Ovary (tissue), 9 donors: ENCODE measurements around the gene GJD3. TPM values are rescaled to one million over a fixed set of nuclear protein-coding genes. Genes with fewer than 3 reads are reported as not detected.

Source experiments
- DNase-seq, 5 donors: peaks; one replicate each; pipeline ENCODE4 v3.0.0-alpha.2; 2019 to 2020
- H3K27ac ChIP-seq, 2 donors: fragments of 200-600 bp; one replicate each; pipeline versions ENCODE4 v1.5.1 to v1.8.0; 2019 to 2022
- H3K27me3 ChIP-seq: fragments of 200-600 bp; one replicate; pipeline ENCODE4 v1.8.0; 2022
- H3K36me3 ChIP-seq: fragments of 200-600 bp; sonication (generic); one replicate; pipeline ENCODE4 v1.5.1; 2019
- H3K4me1 ChIP-seq: one replicate; pipeline ENCODE4 v1.8.1; 2013; ENCODE audit warnings: mild to moderate bottlenecking, moderate library complexity; ENCODE audit not compliant: insufficient read depth
- H3K4me3 ChIP-seq: fragments of 200-600 bp; sonication (generic); one replicate; pipeline ENCODE4 v1.5.1; 2017
- H3K9me3 ChIP-seq, 2 donors: fragments of 200-600 bp in 1 of 2; sonication (generic) in 1 of 2; one replicate each; pipeline versions ENCODE4 v1.5.1 to v1.8.1; 2013 to 2019; ENCODE audit warnings: mild to moderate bottlenecking in 1 of 2, moderate library complexity in 1 of 2
- CTCF ChIP-seq, 3 donors: fragments of 450-650 bp in 2 of 3; fragments of 200-600 bp in 1 of 3; IDR thresholded peaks; one replicate each; pipeline versions ENCODE4 v1.5.1 to v1.8.0; 2016 to 2022; ENCODE audit warnings: antibody characterized with exemption in 3 of 3, mild to moderate bottlenecking in 1 of 3
- EP300 ChIP-seq: sonication (generic); formaldehyde crosslinking; IDR thresholded peaks from one replicate; pipeline ENCODE4 v1.6.1; 2017; ENCODE audit warnings: antibody characterized with exemption
- POLR2A ChIP-seq: fragments of 450-650 bp; IDR thresholded peaks from one replicate; pipeline ENCODE4 v1.6.1; 2017; ENCODE audit warnings: antibody characterized with exemption, mild to moderate bottlenecking, moderate library complexity
- WGBS, 3 donors: extraction: QIAGEN DNeasy Blood & Tissue Kit in 1 of 3; methylation state at CpG; one replicate each; pipeline versions ENCODE4 v1.1.5 to v1.1.7; 2013 to 2017; 5-methylcytosine and 5-hydroxymethylcytosine counted together
- intact Hi-C, 4 donors: fragments of 100-400 bp; cut with DNase I; formaldehyde crosslinking; loops; one replicate each; pipeline versions ENCODE4 v1.11.0 to v1.15.1; 2022 to 2023
- polyA plus RNA-seq, 2 donors: library from polyadenylated mRNA; stranded (reverse); fragments of 200-250 nt in 1 of 2; fragments of 350-450 nt in 1 of 2; fragmentation: Illumina TruSeq in 1 of 2; extraction: RNeasy Lipid Tissue Mini Kit (QIAGEN cat#74804) in 1 of 2; gene quantifications; one replicate each; pipeline ENCODE4 v1.2.3, GENCODE V29; 2013 to 2014
- total RNA-seq, 7 donors: library from RNA; depleted of rRNA in 2 of 7; stranded (reverse); fragments of >200 nt in 2 of 7; fragmentation: NEBNext Ultra II Directional in 3 of 7; extraction: Animal tissue kit (Norgen Biotek cat#: 25700) in 3 of 7; gene quantifications; one replicate each; pipeline versions ENCODE4 v1.1.0 to v1.2.4, GENCODE V29; 2016 to 2023
- donor health status: DM: no; HTN: no; CAD: no; lungs with moderate emphysema.
- donor health status: DM: no; HTN: no; CAD: no.
- donor health status: Bipolar disorder and iron deficiency.
- donor health status: DM: yes; HTN: yes; CAD: no.
- donor health status: DM: no; HTN: no; CAD: no.
- donor health status: DM: yes; HTN: yes; CAD: no.

GJD3 gene
- total and polyA plus RNA-seq, 9 donors: 0.24 to 1.8 (median 0.87) TPM; not detected in 3

- no peaks in the 10 kb centered on the region for H3K36me3 ChIP-seq
- peak overlapping the region; percentile 73 to 80 for H3K27ac ChIP-seq
- intact Hi-C loops: loop anchor here in 1 of 4 donors (5.0 kb wide), 1 partner anchor 34 kb away; no protein-coding TSS in a partner anchor
- TF ChIP-seq EP300 (no peak), CTCF (IDR thresholded peaks at IDR 0.05) (peak in 1 of 3 donors; percentile 16), POLR2A (peak; percentile 83)
- no peaks in the 10 kb centered on the region for H3K9me3 ChIP-seq
- WGBS, 3 donors: 0% methylated on average over 48 to 70 of the region's 70 CpGs
- H3K4me3 ChIP-seq: peak overlapping the region; percentile 95
- no peaks in the 10 kb centered on the region for H3K27me3 ChIP-seq
- H3K4me1 ChIP-seq: peaks cover 42% of the 10 kb centered on the region
- peak; percentile 93 to 97 (median 95) for DNase-seq
Observed at GRCh38 chr17:40317880-40318829, 46.4 kb downstream of the GJD3 start.

- 1 to 3% (median 1%) methylated on average over 6 of the region's 6 CpGs for WGBS, 3 donors
- Histone ChIP-seq H3K4me1 (peaks cover 37% of the 10 kb centered on the region), H3K36me3 (no peaks in the 10 kb centered on the region), H3K4me3 (peak overlapping the region; percentile 95), H3K27me3 (no peaks in the 10 kb centered on the region), H3K27ac (peak overlapping the region in 1 of 2 donors; percentile 35), H3K9me3 (no peaks in the 10 kb centered on the region)
- peak in 4 of 5 donors; percentile 28 to 64 (median 50) for DNase-seq
- TF ChIP-seq POLR2A: no peak
- intact Hi-C loops: loop anchor here in 1 of 4 donors (5.0 kb wide), 1 partner anchor 35 kb away; no protein-coding TSS in a partner anchor
Observed at GRCh38 chr17:40317345-40317873, 47.1 kb downstream of the GJD3 start.

- no peaks in the 10 kb centered on the region for H3K9me3 ChIP-seq
- no peaks in the 10 kb centered on the region for H3K36me3 ChIP-seq
- peak overlapping the region; percentile 95 for H3K4me3 ChIP-seq
- WGBS, 3 donors: 4 to 7% (median 6%) methylated on average over 34 to 38 of the region's 38 CpGs
- intact Hi-C loops: loop anchor here in 1 of 4 donors (5.0 kb wide), 1 partner anchor 36 kb away; no protein-coding TSS in a partner anchor
- H3K27ac ChIP-seq: peak overlapping the region; percentile 30 to 35
- peaks cover 34% of the 10 kb centered on the region for H3K4me1 ChIP-seq
- no peaks in the 10 kb centered on the region for H3K27me3 ChIP-seq
- peak; percentile 68 to 83 (median 76) for DNase-seq
- no peak for TF ChIP-seq EP300
- TF ChIP-seq CTCF (IDR thresholded peaks at IDR 0.05): no peak
- TF ChIP-seq POLR2A: no peak
Observed at GRCh38 chr17:40316571-40317344, 47.8 kb downstream of the GJD3 start.

- no peaks in the 10 kb centered on the region for H3K36me3 ChIP-seq
- H3K27ac ChIP-seq: peak overlapping the region in 1 of 2 donors; percentile 35
- DNase-seq: peak in 4 of 5 donors; percentile 10 to 29 (median 22)
- H3K4me1 ChIP-seq: peaks cover 30% of the 10 kb centered on the region
- no peaks in the 10 kb centered on the region for H3K27me3 ChIP-seq
- intact Hi-C loops: loop anchor here in 1 of 4 donors (5.0 kb wide), 1 partner anchor 36 kb away; no protein-coding TSS in a partner anchor
- no peaks in the 10 kb centered on the region for H3K9me3 ChIP-seq
- no peak for TF ChIP-seq EP300
- no peak for TF ChIP-seq POLR2A
- TF ChIP-seq CTCF (IDR thresholded peaks at IDR 0.05): no peak
- WGBS, 3 donors: 54 to 60% (median 57%) methylated on average over 9 of the region's 9 CpGs
- H3K4me3 ChIP-seq: no peak overlapping the region
Observed at GRCh38 chr17:40315678-40316570, 48.6 kb downstream of the GJD3 start.
